Upper lobe of left lung (tissue), 4 donors: Measurements from ENCODE around the gene GPSM1.

Experiments used
- CTCF ChIP-seq, 6 experiments: fragments of 450-650 bp in 4 of 6; fragments of 200-600 bp in 2 of 6; sonication (generic) in 2 of 6; IDR thresholded peaks; one replicate each; pipeline ENCODE4 v1.5.1; 2016 to 2019; ENCODE audit warnings: antibody characterized with exemption in 6 of 6
- POLR2A ChIP-seq, 4 donors: fragments of 450-650 bp; IDR thresholded peaks; one replicate each; pipeline ENCODE4 v1.5.1; 2016 to 2017; ENCODE audit warnings: antibody characterized with exemption in 4 of 4, mild to moderate bottlenecking in 2 of 4
- POLR2AphosphoS5 ChIP-seq, 2 donors: sonication (generic); formaldehyde crosslinking; IDR thresholded peaks; one replicate each; pipeline ENCODE4 v1.5.1; 2017; ENCODE audit warnings: antibody characterized with exemption in 2 of 2

DNA sequence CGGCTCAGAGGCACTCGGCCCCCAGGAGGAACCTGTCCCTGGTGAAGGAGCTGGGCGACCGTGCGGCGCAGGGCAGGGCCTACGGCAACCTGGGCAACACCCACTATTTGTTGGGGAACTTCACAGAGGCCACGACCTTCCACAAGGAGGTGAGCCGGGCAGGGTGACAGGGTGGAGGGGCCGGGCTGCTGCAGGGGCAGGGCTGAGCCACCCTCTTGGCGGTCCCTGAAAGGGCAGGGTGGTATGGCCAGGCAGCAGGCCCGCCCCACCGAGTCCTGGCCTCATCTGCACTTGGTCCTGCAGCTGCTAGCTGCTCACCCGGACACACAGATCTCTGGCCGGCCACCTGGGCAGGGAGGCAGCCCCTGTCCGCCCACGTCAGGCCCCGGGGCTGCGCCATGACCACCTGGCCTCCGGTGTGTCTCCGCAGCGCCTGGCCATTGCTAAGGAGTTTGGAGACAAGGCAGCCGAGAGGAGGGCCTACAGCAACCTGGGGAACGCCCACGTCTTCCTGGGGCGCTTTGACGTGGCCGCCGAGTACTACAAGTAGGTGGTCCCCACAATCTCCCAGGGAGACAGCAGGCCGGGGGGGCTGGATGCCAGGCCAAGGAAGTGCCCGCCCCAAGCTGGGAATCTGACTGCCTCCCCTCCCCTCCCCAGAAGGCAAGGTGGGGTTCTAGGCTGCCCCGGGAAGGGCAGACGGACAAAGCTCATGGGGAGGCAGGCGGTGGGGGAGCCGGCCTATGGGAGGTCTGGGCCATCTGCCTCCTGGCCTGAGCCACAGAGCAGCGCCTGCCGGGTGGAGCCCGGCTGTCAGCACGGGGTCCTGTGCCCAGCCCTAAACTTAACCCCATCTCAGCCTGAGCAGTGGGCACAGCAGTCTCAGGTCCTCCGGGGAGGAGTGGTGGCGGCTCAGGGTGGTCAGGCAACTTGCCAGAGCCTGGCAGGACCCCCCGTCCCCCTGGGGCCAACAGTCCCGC lies 10.4 kb downstream of the GPSM1 start:
- TF ChIP-seq CTCF (IDR thresholded peaks at IDR 0.05): no peak
- TF ChIP-seq POLR2AphosphoS5 (IDR thresholded peaks at IDR 0.05): no peak
- TF ChIP-seq POLR2A (IDR thresholded peaks at IDR 0.05): no peak
